ENCODE data around the gene KRTAP10-8. TPM values are rescaled to one million over a fixed set of nuclear protein-coding genes. Genes with fewer than 3 reads are reported as not detected.

The KRTAP10-8 gene
- total and polyA plus RNA-seq, 2 of the 4 experiments (the other 2 are of a cell fraction), result not detected

DNA sequence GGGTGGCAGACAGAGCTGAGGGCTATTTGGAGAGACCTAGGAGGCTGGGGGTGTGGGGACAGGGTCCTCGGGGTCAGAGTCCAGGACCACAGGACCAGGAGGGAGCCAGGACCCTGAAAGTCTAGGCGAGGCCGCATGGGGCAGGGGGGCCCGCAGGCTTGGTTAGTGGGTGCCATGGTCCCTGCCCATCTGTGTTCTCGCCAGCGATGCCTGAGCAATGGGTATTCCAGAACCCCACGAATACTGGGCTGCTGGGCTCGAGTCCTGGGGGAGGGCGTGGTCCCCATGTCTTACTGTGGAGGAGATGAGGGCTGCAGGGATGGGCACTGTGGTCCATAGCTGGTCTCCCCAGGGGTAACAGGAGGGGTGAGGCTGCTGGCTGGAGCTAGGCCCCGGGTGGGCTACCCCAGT, 21.6 kb upstream of the KRTAP10-8 start:
- Histone ChIP-seq H4K20me1 (ENCODE audit: insufficient read depth, low read length) (no peaks in the 10 kb centered on the region), H2BK15ac (ENCODE audit: low read depth, low read length) (no peak overlapping the region), H2AK5ac (ENCODE audit: low read depth, low read length) (no peak overlapping the region), H2BK20ac (ENCODE audit: low read depth, low read length) (no peak overlapping the region), H2AK9ac (replicated peaks; ENCODE audit: low read depth, low read length, poor library complexity) (no peak overlapping the region), H2AFZ (replicated peaks; ENCODE audit: low read length, poor library complexity) (no peak overlapping the region), H2BK5ac (ENCODE audit: low read depth, low read length, poor library complexity, severe bottlenecking) (no peak overlapping the region), H3K27ac (ENCODE audit: insufficient read depth, low read length) (no peak overlapping the region), H4K91ac (ENCODE audit: insufficient read depth, low read depth, low read length) (no peak overlapping the region), H3K23ac (ENCODE audit: low read depth, low read length) (no peak overlapping the region), H3K79me1 (ENCODE audit: low read depth in 1 of 2, low read length in 2 of 2) (no peaks in the 10 kb centered on the region), H4K8ac (ENCODE audit: low read depth in 2 of 2, low read length in 2 of 2) (no peak overlapping the region), H3K9ac (ENCODE audit: low read depth, low read length) (no peak overlapping the region), H3K9me1 (ENCODE audit: insufficient read depth, low read length) (no peaks in the 10 kb centered on the region), H3K14ac (replicated peaks; ENCODE audit: low read depth, low read length) (no peak overlapping the region), H3K4me1 (ENCODE audit: control insufficient read depth, insufficient read depth, low read length) (no peaks in the 10 kb centered on the region), H2BK120ac (ENCODE audit: low read depth, low read length) (no peak overlapping the region), H3K9me3 (ENCODE audit: control insufficient read depth, insufficient read depth, low read length) (no peaks in the 10 kb centered on the region; the same call in 1 of the 2 replicates), H3K36me3 (ENCODE audit: control insufficient read depth, insufficient read depth, low read length) (no peaks in the 10 kb centered on the region), H3K18ac (ENCODE audit: low read depth, low read length) (no peak overlapping the region), H3K4me2 (ENCODE audit: low read depth, low read length) (no peak overlapping the region), H3K4me3 (ENCODE audit: insufficient read depth, low read depth, low read length) (no peak overlapping the region), H3K27me3 (ENCODE audit: control insufficient read depth, insufficient read depth, low read length) (peaks cover 4% of the 10 kb centered on the region; the same call in 1 of the 2 replicates), H4K5ac (ENCODE audit: low read depth, low read length) (no peak overlapping the region), H3K4ac (ENCODE audit: low read depth, low read length) (no peak overlapping the region), H3K56ac (ENCODE audit: extremely low read depth, insufficient read depth, low read length) (no peak overlapping the region)
- ATAC-seq (ENCODE audit: low read depth) (no peak), DNase-seq (no peak)
- dilution Hi-C loops (cut with HindIII; ENCODE audit: low sequenced_read_pairs, unreplicated experiment), result no loop called here
- WGBS, 2 experiments (ENCODE audit: extremely low coverage in 2 of 2, insufficient read length in 1 of 2), result no CpG with 5 or more reads among the region's 10 CpGs
- POLR2A ChIA-PET (ENCODE audit: unreplicated experiment), result no interaction called here
- in situ Hi-C loops (cut with MboI; ENCODE audit: low sequenced_read_pairs), result no loop called here
- TF ChIP-seq FOS (IDR thresholded peaks at IDR 0.05; ENCODE audit: low read depth, low read length) (no peak), CTCF (conservative IDR thresholded peaks at IDR 0.05; ENCODE audit: low read depth, low read length) (no peak), BHLHE40 (IDR thresholded peaks at IDR 0.05; ENCODE audit: low read depth, low read length) (no peak), RFX5 (IDR thresholded peaks at IDR 0.05; ENCODE audit: low read depth, low read length) (no peak), RAD21 (IDR thresholded peaks at IDR 0.05; ENCODE audit: low read length) (no peak), NFE2L2 (IDR thresholded peaks at IDR 0.05; ENCODE audit: low read depth, low read length) (no peak), CHD1 (IDR thresholded peaks at IDR 0.05; ENCODE audit: low read depth, low read length) (no peak), MXI1 (IDR thresholded peaks at IDR 0.05; ENCODE audit: borderline replicate concordance, low read depth, low read length) (no peak), RCOR1 (IDR thresholded peaks at IDR 0.05; ENCODE audit: insufficient replicate concordance, low read length) (no peak), POLR2A (IDR thresholded peaks at IDR 0.05; ENCODE audit: low read depth, low read length) (no peak), MAZ (IDR thresholded peaks at IDR 0.05; ENCODE audit: borderline replicate concordance, low read depth, low read length) (no peak), SMC3 (IDR thresholded peaks at IDR 0.05; ENCODE audit: low read depth, low read length) (no peak), CEBPB (IDR thresholded peaks at IDR 0.05; ENCODE audit: low read depth, low read length) (no peak), MAFK (IDR thresholded peaks at IDR 0.05; ENCODE audit: low read depth, low read length) (no peak)
- TF ChIP-seq, protein P1, sequence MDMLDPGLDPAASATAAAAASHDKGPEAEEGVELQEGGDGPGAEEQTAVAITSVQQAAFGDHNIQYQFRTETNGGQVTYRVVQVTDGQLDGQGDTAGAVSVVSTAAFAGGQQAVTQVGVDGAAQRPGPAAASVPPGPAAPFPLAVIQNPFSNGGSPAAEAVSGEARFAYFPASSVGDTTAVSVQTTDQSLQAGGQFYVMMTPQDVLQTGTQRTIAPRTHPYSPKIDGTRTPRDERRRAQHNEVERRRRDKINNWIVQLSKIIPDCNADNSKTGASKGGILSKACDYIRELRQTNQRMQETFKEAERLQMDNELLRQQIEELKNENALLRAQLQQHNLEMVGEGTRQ (IDR thresholded peaks at IDR 0.05; ENCODE audit: low read depth, low read length), result no peak
- TF ChIP-seq, protein P2, sequence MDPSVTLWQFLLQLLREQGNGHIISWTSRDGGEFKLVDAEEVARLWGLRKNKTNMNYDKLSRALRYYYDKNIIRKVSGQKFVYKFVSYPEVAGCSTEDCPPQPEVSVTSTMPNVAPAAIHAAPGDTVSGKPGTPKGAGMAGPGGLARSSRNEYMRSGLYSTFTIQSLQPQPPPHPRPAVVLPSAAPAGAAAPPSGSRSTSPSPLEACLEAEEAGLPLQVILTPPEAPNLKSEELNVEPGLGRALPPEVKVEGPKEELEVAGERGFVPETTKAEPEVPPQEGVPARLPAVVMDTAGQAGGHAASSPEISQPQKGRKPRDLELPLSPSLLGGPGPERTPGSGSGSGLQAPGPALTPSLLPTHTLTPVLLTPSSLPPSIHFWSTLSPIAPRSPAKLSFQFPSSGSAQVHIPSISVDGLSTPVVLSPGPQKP (IDR thresholded peaks at IDR 0.05; ENCODE audit: borderline replicate concordance, low read depth, low read length), result no peak
- CTCF ChIA-PET, result no interaction called here
- BruUV-seq (replicated peaks), result no TSS peak
- intact Hi-C loops (cut with micrococcal nuclease), result no loop called here

Measured in IMR-90 (cell line).